HG03103 (cell line): ENCODE results near the gene ADARB2.
"Not testable (repeated sequence)": the region's sequence is repeated elsewhere in the genome, so short reads cannot be mapped to it uniquely, and the experiment has no call there.

Source experiments
- ATAC-seq: cut with Tn5 transposase; IDR thresholded peaks from one replicate; pipeline ENCODE4 v1.9.1; 2021; ENCODE audit warnings: low read depth; ENCODE audit not compliant: unreplicated experiment

The ADARB2 gene

DNA sequence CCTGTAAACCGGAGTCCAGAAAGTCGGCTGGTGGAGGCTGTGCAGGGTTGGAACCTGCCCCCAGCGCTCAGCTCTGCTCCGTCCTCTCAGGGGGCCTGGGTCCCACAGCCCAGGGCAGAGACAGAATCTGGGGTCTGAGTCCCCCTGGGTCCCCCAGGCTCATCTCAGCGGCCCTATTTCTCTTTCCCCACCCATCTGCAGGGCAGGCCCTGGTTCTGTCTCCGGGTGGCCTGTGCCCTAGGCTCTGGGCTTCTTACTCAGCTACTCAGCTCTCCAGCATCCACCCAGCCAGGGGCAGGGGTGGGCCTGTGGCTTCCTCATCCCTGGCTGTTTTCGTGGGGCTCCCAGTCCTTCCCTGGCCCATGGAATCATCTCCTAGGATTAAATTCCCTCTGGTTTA, 183.4 kb downstream of the ADARB2 start:
- no peak for ATAC-seq

- no peak for ATAC-seq
These were observed 184.2 kb downstream of the ADARB2 start for GRCh38 chr10:1552881-1553670.

DNA sequence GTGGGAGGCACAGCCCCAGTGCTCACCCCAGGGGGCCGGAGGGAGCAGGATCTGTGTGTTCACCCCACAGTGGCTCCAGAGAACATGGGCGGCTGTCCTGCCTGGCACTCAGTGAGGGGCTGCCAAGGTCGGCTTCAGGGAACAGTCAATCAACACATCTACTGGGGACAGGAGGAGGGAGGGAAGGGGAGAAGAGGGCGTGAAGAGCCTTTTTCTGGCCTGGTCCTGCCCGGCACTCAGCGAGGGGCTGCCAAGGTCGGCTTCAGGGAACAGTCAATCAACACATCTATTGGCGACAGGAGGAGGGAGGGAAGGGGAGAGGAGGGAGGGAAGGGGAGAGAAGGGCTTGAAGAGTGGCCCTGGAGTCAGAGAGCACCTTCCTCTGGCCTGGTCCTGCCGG, 184.9 kb downstream of the ADARB2 start:
- no peak for ATAC-seq

DNA sequence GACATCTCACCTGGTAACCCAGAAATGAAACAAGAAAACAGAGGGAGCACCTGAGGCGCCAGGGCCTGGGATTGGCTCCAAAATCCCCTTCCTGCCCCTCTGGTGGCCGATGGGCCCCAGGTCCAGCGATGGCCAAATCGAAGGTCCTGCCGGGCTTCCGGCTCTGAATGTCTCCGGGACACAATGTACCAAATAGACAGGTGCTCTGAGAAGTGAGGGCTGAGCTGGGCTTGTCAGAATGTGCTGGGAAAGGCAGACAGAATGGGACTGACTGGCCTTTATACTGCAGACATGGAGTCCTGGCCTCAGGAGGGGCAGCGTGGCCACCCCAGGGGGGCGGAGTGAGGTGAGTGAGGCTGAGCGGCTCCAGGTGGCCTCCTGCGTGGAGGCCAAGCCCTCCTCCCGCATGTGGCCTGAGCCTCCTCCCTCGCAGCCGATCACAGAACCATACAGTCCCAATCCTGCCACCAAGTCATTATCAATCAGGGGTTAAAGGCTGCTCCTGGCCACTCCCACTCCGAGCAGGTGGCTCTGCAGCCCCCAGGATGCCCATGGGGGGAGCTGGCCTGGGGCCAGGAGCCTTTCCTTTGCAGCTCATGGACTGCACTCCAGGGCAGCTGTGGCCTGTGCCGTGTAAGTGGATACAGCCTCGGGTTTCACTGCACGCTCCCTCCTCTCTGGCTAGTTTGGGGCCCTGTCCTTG, 185.5 kb downstream of the ADARB2 start:
- no peak for ATAC-seq

DNA sequence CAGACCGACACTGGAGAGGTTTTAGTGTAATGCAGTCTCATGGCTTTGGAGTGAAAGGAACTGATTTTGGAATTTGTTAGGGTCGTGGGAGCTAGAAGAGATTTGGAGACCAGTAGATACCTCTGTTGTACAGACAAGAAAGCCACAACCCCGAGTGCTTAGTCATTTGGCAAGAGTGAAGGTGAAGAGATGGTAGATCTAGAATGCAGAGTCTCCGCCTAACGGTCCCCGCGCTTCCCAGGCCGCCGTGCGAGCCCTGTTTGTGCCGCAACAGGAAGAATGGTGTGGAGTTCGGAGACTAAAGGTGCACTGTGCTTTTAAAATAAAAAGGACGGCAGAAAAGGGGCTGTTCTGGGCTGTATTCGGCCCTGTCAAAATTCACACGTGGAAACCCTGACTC, 186.7 kb downstream of the ADARB2 start:
- ATAC-seq = no peak

GRCh38 chr10:1550291-1550595, 187.1 kb downstream of the ADARB2 start:
- no peak for ATAC-seq

GRCh38 chr10:1549591-1550290, 187.6 kb downstream of the ADARB2 start:
- ATAC-seq = no peak

DNA sequence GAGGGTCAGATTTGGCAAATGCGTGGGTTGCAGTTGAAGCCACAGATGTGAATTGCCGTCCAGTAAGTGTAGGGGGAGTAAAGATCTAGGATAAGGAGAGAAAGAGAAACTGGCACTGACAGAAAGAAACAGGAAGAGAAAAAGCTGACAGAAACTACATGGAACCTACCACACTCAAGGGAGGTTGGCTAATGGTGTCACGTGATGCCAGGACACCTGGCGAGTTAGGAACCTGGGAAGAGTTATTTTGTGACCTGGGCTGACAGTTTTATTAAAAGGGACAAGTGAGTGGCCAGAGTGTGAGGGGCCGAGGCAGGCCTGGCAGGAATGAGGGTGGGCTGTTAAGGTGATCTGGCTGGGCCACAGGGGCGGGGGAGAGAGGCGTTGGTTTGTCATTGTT, 188.7 kb downstream of the ADARB2 start:
- peak; percentile 78 for ATAC-seq

- no peak for ATAC-seq
These were observed 189.2 kb downstream of the ADARB2 start for GRCh38 chr10:1548146-1548545.

GRCh38 chr10:1546431-1547110, 190.8 kb downstream of the ADARB2 start:
- ATAC-seq = no peak

- ATAC-seq = no peak
These were observed 191.8 kb downstream of the ADARB2 start for GRCh38 chr10:1545524-1545923.

DNA sequence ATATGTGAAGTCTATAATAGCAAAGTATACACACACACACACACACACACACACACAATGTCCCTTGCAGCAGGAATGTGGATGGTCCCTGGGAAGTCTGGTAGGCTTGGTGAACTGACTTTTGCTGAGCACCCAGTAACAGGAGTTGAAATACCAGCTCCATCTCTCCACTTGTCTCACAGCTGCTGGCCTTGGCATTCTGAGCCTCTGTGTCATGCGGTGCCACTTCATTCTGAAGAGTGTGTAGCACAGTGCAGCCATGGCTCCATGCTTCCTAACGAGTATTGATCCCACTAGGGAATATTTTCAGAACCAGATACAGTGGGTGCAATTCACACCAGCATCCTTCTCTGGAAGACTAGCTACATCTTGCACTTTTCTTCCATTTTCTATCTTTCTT, 192.4 kb downstream of the ADARB2 start:
- ATAC-seq = no peak

- ATAC-seq = no peak
These were observed 193.1 kb downstream of the ADARB2 start for GRCh38 chr10:1544209-1544673.

DNA sequence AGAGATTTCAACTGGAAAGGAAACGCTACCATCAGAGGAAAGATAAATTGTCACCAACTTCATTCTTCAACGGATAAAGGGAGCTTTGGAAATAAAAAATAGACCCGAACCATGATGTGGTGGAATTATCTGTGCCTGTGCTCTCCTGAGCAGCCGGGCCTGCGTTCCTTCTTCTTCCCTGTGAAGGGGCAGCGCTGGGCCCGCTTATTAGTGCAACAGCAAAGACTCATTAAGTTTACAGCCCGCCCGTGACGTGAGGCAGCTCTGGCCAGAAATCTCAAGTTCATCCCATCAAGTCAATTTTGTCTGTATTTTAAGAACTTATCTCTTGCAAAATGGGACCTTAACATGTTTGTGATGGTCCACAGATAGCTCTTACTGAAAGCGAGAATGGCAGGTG, 193.7 kb downstream of the ADARB2 start:
- ATAC-seq = no peak

- no peak for ATAC-seq
These were observed 194.4 kb downstream of the ADARB2 start for GRCh38 chr10:1542941-1543340.

GRCh38 chr10:1540144-1540543, 197.2 kb downstream of the ADARB2 start:
- ATAC-seq = no peak

GRCh38 chr10:1539216-1539615, 198.1 kb downstream of the ADARB2 start:
- no peak for ATAC-seq

DNA sequence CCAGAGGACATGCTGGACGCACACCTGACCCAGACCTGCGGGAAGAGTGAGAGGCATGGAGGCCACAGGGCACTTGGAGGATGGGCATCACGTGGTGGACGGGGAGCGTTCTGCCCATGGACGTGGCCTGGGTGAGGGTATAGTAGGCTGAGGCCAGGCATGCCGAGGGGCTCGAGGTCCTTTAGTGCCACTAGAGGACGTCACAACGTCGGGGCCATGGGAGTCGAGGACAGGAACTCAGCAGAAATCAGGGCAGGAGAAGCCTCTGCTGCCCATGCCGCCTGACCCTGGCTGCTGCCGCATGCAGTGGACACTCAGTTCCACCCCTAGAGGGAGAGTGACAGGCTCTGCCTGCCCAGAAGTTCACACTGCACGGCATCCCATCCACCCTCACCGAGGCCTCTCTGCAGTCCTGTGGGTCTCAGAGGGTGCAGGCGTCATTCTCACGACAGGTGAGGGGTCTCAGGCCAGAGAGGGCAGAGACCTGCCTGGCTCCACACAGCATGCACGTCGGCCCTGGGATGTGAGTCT, 198.7 kb downstream of the ADARB2 start:
- ATAC-seq = no peak

GRCh38 chr10:1538121-1538520, 199.2 kb downstream of the ADARB2 start:
- no peak for ATAC-seq

- ATAC-seq = not testable (repeated sequence)
These were observed 199.9 kb downstream of the ADARB2 start for GRCh38 chr10:1537449-1537848.

DNA sequence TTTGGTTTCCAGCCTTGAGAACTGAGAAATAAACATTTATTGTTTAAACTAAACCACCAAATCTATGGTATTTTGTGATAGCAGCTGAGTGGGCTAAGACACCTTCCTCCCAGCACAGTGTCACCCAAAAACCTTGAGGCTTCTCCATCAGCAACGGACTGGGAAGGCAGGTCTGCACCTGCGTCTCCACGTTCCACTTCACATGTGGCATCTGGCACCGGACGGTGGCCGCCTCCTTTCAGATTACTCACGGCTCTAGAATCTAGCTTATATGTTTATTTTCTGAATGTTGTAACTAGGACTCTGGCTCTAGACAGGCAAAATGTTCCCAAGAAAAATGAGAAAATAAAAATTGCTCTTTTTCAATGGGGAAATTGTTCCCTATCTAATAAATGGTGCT, 201.0 kb downstream of the ADARB2 start:
- ATAC-seq = no peak
